ENCODE results near the gene INPP1. TPM values are rescaled to one million over a fixed set of nuclear protein-coding genes. Genes with fewer than 3 reads are reported as not detected.

The INPP1 gene
- polyA plus RNA-seq, 1 of the 3 experiments (the other 2 are of a cell fraction): 6.4 TPM

DNA sequence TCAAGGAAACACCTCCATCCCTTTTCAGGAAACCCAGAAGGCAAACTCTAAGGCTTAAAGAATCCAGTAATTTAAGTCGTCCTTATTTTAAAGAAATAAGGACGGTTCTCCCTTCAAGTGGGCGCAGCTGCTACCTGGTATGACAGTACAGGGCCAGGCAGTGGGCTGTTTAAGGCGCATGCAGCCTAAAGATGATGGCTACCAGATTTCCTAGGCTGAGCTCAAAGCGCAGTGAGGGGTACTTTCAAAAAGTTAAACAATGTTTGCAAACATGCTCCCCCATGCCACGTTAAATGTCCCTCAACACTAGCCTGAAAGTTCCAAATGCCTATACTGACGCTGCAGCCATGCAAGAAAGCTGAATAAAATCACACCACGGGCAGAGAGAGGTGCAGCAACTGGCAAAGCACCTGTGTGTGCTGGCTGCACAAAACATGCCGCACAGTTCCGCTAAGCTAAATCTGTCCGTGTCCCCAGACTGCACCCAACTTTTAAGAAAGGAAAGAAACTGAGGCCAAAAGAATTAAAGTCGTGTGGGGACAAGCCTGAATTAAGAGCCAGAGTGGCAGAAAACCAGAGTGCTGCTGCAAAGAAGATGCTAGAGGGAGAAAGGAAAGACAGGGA is 24.3 kb upstream of the INPP1 start:
- Histone ChIP-seq H3K9me2 (no peaks in the 10 kb centered on the region), H3F3A (replicated peaks; ENCODE audit: insufficient read depth) (peaks cover 8% of the 10 kb centered on the region), H3K9me3 (no peaks in the 10 kb centered on the region), H3K27me3 (ENCODE audit: insufficient read depth) (no peaks in the 10 kb centered on the region), H3K4me2 (peak overlapping the region; percentile 90), H3K4me1 (ENCODE audit: control insufficient read depth in 1 of 2, insufficient read depth in 2 of 2, low read depth in 1 of 2, low read length in 1 of 2) (peaks cover 0 to 7% of the 10 kb centered on the region in 2 experiments; a peak in 2 of 4 replicates), H3K9ac (peak overlapping the region; percentile 54), H3K79me2 (ENCODE audit: insufficient read depth) (peaks cover 30% of the 10 kb centered on the region), H2AFZ (ENCODE audit: low read depth) (peak overlapping the region; percentile 95), H3K4me3 (ENCODE audit: low read depth in 2 of 2, low read length in 1 of 2) (peak overlapping the region; percentile 80 to 82), H3K27ac (ENCODE audit: low read depth in 2 of 2, low read length in 1 of 2) (peak overlapping the region; percentile 55 to 86), H3K36me3 (replicated peaks in 1 of 2; ENCODE audit: control insufficient read depth in 1 of 2, insufficient read depth in 2 of 2, low read length in 1 of 2) (no peaks in the 10 kb centered on the region), H4K20me1 (ENCODE audit: insufficient read depth) (no peaks in the 10 kb centered on the region)
- ChIA-PET POLR2A (interaction anchor here (0.8 to 1.4 kb wide), 2 partner anchors 12 to 661 kb away, joined by 3 read pairs; no protein-coding TSS in a partner anchor), CTCF (interaction anchor here (0.6 to 3.4 kb wide), 23 partner anchors 9 to 1686 kb away, joined by 3 to 25 read pairs (median 4); no protein-coding TSS in a partner anchor)
- TF ChIP-seq ZBTB33 (IDR thresholded peaks at IDR 0.05; ENCODE audit: borderline replicate concordance, low read depth): no peak
- TF ChIP-seq MXI1 (IDR thresholded peaks at IDR 0.05; ENCODE audit: low read depth, low read length): peak; percentile 28
- 9% methylated on average over 12 of the region's 12 CpGs for WGBS (ENCODE audit: low lambda C conversion rate)
- DNase-seq: peak; percentile 22

GRCh38 chr2:190319555-190320498 is 23.6 kb upstream of the INPP1 start, which contains the start of gene HIBCH:
TSS of gene HIBCH (minus strand) at chr2:190319826. CDS start at chr2:190319750, 76 bp downstream.
- H3K9me2 ChIP-seq: no peaks in the 10 kb centered on the region
- 3% methylated on average over 27 of the region's 50 CpGs for WGBS (ENCODE audit: low lambda C conversion rate)
- H3K9me3 ChIP-seq: no peaks in the 10 kb centered on the region
- peak; percentile 90 for DNase-seq
- peak within 1 kb of the TSS; percentile 90 for H3K4me2 ChIP-seq
- peaks cover 8% of the 10 kb centered on the region for H3F3A ChIP-seq (replicated peaks; ENCODE audit: insufficient read depth)
- peak within 1 kb of the TSS; percentile 99 for H2AFZ ChIP-seq (ENCODE audit: low read depth)
- peak within 1 kb of the TSS; percentile 80 to 82 for H3K4me3 ChIP-seq (ENCODE audit: low read depth in 2 of 2, low read length in 1 of 2)
- ChIA-PET POLR2A (interaction anchor here (1.2 to 1.4 kb wide), 2 partner anchors 40 to 660 kb away, joined by 3 to 4 read pairs; no protein-coding TSS in a partner anchor), CTCF (interaction anchor here (0.6 to 3.4 kb wide), 25 partner anchors 10 to 1685 kb away, joined by 3 to 25 read pairs (median 4); partner anchors contain the start of gene INPP1)
- peak within 1 kb of the TSS; percentile 54 for H3K9ac ChIP-seq
- peaks cover 30% of the 10 kb centered on the region for H3K79me2 ChIP-seq (ENCODE audit: insufficient read depth)
- H3K27me3 ChIP-seq (ENCODE audit: insufficient read depth): no peaks in the 10 kb centered on the region
- no peaks in the 10 kb centered on the region for H4K20me1 ChIP-seq (ENCODE audit: insufficient read depth)
- H3K4me1 ChIP-seq (ENCODE audit: control insufficient read depth in 1 of 2, insufficient read depth in 2 of 2, low read depth in 1 of 2, low read length in 1 of 2): peaks cover 0 to 7% of the 10 kb centered on the region in 2 experiments; a peak in 2 of 4 replicates
- H3K27ac ChIP-seq (ENCODE audit: low read depth in 2 of 2, low read length in 1 of 2): peak within 1 kb of the TSS; percentile 55 to 86
- H3K36me3 ChIP-seq (replicated peaks in 1 of 2; ENCODE audit: control insufficient read depth in 1 of 2, insufficient read depth in 2 of 2, low read length in 1 of 2): no peaks in the 10 kb centered on the region
- TF ChIP-seq USF2 (IDR thresholded peaks at IDR 0.05; ENCODE audit: borderline replicate concordance, low read depth, low read length) (no peak), TCF12 (IDR thresholded peaks at IDR 0.05) (peak; percentile 25; the same call in 1 of the 2 replicates), NFIC (IDR thresholded peaks at IDR 0.05; ENCODE audit: borderline replicate concordance) (peak; percentile 4; the same call in 1 of the 2 replicates), GATA2 (CRISPR knock-in tag; IDR thresholded peaks at IDR 0.05) (no peak), TEAD4 (IDR thresholded peaks at IDR 0.05; ENCODE audit: borderline replicate concordance, insufficient read depth) (no peak), SIN3A (IDR thresholded peaks at IDR 0.05; ENCODE audit: borderline replicate concordance, low read depth, low read length) (peak; percentile 79; the same call in 1 of the 2 replicates), EP300 (IDR thresholded peaks at IDR 0.05; ENCODE audit: borderline replicate concordance in 1 of 2, low read depth in 1 of 2, low read length in 1 of 2) (peak in 1 of 2 experiments; percentile 56; a peak in 2 of 4 replicates), ELF1 (IDR thresholded peaks at IDR 0.05) (peak; percentile 90), RCOR1 (IDR thresholded peaks at IDR 0.05; ENCODE audit: low read length) (peak; percentile 49; the same call in 1 of the 2 replicates), EZH2phosphoT487 (IDR thresholded peaks at IDR 0.05; ENCODE audit: borderline replicate concordance, low read depth) (no peak), GABPA (IDR thresholded peaks at IDR 0.05; ENCODE audit: low read depth) (peak; percentile 91), MAX (IDR thresholded peaks at IDR 0.05; ENCODE audit: low read depth) (peak; percentile 62; the same call in 1 of the 2 replicates), MEF2A (IDR thresholded peaks at IDR 0.05; ENCODE audit: borderline replicate concordance, low read depth) (no peak)
- TF ChIP-seq, protein P1, sequence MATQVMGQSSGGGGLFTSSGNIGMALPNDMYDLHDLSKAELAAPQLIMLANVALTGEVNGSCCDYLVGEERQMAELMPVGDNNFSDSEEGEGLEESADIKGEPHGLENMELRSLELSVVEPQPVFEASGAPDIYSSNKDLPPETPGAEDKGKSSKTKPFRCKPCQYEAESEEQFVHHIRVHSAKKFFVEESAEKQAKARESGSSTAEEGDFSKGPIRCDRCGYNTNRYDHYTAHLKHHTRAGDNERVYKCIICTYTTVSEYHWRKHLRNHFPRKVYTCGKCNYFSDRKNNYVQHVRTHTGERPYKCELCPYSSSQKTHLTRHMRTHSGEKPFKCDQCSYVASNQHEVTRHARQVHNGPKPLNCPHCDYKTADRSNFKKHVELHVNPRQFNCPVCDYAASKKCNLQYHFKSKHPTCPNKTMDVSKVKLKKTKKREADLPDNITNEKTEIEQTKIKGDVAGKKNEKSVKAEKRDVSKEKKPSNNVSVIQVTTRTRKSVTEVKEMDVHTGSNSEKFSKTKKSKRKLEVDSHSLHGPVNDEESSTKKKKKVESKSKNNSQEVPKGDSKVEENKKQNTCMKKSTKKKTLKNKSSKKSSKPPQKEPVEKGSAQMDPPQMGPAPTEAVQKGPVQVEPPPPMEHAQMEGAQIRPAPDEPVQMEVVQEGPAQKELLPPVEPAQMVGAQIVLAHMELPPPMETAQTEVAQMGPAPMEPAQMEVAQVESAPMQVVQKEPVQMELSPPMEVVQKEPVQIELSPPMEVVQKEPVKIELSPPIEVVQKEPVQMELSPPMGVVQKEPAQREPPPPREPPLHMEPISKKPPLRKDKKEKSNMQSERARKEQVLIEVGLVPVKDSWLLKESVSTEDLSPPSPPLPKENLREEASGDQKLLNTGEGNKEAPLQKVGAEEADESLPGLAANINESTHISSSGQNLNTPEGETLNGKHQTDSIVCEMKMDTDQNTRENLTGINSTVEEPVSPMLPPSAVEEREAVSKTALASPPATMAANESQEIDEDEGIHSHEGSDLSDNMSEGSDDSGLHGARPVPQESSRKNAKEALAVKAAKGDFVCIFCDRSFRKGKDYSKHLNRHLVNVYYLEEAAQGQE (IDR thresholded peaks at IDR 0.05; ENCODE audit: low read depth, low read length): no peak; the same call in 1 of the 2 replicates
